Activated CD4-positive, alpha-beta T cell treated with anti-CD3 and anti-CD28 coated beads, Interleukin-2, amount 50 U/mL, for 1 hour (primary cell): ENCODE measurements around the gene ACTL9.

ENCODE experiments used
- DNase-seq: peaks from one replicate; pipeline ENCODE4 v3.0.0-alpha.2; 2020

The ACTL9 gene

DNA sequence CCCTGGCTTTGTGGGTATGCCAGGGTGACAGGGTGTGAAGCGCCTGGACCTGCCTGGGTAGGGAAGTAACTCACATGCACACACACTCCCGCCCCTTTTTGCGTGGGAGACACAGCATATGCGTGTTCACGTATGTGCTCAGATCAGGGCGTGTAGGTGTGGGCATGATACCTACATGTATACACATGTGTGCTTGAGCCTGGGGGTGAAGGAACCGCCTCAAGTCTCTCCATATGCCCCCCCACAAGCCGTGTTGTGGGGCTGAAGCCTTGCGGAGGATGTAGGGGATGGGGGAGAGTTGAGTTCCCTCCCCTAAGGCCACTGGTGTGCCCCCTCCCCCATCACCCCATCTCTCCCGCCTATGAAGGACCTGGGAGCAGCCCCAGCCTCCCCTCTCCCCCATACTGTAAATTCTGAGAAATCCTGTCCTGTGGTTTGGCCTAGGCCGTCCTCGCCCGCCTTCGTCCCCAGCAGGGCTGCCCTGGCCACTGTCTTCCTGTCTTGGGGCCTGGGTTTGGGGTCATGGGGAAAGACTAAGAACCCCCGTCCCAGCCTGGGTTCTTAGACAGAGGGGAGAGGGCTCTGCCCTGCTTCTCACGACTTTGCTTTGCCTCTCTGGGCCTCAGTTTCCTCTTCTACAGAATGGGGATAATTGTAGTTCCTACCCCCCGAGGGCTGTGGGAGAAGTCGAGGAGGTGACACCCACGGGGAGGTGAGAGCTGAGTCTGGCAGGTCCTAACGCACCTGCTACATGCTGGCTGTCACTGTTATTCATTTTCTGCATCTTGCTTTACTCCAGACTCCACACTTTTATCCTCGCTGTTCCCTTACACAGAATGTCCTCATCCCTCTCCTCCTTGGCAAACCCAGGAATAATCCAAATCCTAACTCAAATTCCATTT lies 14.3 kb downstream of the ACTL9 start:
- DNase-seq: no peak

- DNase-seq: no peak
Observed at GRCh38 chr19:8682931-8683330, 15.7 kb downstream of the ACTL9 start.

DNA sequence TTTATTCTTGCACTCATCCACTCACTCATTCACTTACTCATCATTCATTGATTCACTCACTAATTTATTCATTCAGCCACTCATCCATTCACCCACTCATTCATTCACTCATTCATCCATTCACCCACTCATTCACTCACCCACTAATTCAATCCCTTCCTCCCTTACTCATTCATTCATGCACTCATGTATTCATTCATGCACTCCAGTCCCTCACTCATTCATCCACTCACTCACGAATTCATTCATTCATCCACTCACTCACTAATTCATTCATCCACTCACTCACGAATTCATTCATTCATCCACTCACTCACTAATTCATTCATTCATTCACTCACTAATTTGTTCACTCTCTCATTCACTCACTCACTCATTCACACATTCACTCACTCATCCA lies 16.1 kb downstream of the ACTL9 start:
- DNase-seq: no peak

- DNase-seq: no peak
Observed at GRCh38 chr19:8681345-8682029, 17.1 kb downstream of the ACTL9 start.

GRCh38 chr19:8680676-8681344 lies 17.8 kb downstream of the ACTL9 start:
- no peak for DNase-seq

GRCh38 chr19:8678244-8678807 lies 20.3 kb downstream of the ACTL9 start:
- no peak for DNase-seq

DNA sequence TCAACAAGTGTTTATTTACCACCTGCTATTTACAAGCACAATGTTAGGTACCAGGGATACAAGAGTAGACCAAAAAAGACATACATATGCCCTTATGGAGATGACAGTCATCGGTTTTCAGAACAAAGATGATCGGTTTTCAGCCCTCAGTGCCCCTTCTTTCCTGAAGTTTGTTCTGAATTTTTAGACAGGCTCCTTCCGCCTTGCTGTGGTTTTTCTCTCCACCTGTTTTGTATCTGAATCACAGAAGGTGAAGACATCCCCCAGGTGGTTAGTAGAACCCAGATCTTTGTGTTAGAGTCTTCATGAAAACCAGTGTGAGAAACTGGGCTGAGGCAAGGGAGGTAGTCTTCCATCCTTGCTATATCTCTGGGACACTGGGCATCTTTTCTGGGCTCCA lies 23.5 kb downstream of the ACTL9 start:
- DNase-seq: no peak

- no peak for DNase-seq
Observed at GRCh38 chr19:8673276-8673891, 25.2 kb downstream of the ACTL9 start.

DNA sequence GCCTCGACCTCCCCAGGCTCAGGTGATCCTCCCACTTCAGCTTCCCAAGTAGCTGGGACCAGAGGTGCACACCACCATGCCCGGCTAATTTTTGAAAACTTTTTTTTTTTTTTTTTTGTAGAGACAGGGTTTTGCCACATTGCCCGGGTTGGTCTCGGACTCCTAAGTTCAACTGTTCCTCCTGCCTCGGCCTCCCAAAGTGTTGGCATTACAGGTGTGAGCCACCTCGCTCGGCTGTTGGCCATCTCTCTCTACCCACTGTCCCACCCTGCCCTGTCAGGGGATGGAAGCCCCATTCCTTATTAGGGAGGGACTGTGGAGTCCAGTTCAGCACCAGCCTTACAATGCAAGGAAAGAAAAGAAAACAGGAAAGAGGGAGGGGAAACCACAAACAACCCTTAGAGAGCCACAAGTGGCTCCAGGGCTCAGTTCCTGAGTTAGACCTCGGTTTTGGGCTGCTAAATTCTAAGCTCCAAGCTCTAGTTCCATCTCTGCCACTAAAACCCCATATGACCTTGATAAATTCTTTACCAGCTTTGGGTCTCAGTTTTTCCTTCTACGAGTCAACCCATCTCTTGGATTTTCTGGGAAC lies 31.7 kb downstream of the ACTL9 start:
- DNase-seq: no peak

GRCh38 chr19:8665468-8666213 lies 33.0 kb downstream of the ACTL9 start:
- no peak for DNase-seq

- no peak for DNase-seq
Observed at GRCh38 chr19:8664671-8665057, 33.9 kb downstream of the ACTL9 start.

DNA sequence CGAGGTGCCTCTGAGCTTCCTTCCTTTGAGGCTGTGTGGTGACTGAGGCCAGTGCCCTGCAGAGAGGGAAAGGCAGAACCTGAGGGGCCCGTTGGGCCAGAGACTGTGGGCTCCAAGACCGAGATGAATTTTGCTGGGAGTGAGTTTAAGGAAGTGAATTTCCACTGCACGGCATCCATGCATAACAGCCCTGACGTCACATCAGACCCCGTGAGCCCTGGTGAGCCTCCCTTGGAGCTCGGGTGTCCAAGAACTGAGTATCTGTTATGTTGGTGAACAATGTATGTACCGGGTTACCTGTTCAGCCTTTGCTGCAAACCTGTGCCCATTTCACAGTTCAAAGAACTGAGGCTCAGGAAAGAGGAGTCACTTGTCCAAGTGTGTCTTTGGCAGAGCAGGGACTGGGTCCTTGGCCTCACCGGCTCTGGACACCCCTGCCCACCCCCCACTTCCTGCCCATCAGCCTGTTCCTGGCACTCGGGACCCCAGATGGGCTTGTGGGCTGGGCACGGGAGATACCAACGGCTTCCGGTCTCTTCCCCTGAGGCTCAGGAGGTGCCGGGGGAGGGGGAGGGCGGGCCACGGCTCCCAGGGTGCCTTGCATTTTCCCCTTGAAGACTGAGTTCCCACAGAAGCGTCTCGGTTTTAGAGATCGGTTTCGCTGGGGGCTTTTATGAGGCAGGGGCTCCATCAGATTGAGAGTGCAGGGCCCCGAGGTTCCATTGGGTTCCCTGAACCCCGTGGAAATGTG lies 34.5 kb downstream of the ACTL9 start:
- peak; percentile 11 for DNase-seq

DNA sequence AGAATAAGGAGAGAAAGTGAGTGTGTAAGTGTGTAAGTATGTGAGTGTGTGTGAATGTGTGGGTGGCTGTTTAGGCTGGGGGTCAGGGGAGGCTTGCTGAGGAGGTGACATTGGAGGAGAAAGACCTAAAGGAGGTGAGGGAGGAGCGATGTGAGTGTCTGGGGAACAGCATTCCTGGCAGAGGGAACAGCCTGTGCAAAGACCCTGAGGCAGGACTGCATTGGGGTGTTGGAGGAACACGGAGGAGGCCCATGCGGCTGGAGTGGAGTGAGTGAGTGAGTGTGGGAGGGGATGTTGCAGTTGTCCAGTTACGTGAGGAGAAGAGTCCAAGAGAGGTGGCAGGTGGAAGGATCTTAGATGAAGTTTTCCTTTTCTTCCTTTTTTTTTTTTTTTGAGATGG lies 36.3 kb downstream of the ACTL9 start:
- no peak for DNase-seq

- no peak for DNase-seq
Observed at GRCh38 chr19:8659905-8660304, 38.7 kb downstream of the ACTL9 start.

DNA sequence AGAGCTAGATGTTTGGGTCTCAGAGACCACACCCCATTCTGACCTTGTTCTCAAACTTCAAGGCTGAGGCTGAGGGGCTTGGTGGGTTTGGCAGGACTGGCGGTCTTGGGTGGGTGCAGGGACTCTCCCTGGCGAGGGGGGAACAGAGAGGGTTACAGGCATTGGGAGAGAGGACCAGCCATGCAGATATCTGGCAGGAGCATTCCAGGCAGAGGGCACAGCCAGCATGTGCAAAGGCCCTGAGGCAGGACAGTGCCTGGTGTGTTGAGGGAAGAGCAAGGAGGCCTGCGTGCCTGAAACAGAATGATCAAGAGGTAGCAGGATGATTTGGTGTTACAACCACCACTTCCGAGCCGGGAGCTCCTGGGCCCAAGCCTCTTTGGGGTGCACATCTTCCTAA lies 40.7 kb downstream of the ACTL9 start:
- DNase-seq: no peak

DNA sequence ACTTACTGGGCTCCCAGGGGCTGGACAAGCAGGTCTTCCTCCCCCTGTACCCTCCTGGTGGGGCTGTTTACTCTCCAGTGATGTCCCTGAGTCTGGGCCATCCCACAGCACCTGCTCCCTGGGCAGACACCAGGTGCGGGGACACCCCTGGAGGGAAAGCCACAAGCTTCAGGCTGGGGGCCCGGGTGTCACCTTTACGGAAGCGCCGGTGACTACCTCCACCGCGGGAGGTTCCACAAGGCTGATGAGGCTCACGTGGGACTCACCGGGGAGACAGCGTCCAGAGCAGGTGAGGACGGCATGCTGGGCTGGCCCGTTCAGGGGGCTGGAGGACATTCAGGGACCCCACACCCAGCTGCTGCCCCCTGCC lies 43.3 kb downstream of the ACTL9 start:
- DNase-seq: peak; percentile 28

DNA sequence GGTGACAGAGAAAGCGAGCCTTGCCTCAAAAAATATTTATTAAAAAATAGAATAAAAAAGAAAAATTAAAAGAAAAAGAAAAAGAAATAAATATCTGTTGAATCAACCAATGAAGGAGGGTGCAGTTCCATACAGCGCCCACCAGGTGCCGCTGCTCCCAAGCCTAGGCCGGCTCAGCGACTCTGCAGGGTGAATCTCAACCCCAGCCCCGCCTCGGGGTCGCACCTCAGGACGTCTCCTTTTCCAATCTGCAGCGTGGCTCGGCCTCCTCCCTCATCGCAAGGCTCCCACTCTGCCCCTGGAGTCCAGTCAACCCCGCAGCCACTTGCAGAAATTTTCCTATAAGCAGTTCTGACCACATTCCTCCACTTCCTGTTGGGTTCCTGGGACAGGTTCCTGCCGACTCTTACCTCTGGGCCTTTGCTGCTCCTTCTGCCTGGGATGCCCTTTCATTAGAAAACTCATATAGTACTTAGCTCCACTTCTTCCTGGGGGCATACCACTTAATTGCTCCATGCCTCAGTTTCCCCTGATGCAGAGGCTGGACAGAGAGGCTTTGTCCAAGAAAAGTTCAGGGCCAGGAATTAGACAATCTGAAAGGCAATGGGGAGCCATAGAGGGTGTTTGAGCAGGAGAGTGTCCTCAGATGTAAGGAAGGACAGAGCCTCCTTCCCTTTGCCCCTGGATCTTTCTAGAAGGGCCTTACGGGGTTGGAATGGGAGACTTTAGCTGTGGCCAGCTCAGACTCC lies 43.8 kb downstream of the ACTL9 start:
- DNase-seq: peak; percentile 68

- no peak for DNase-seq
Observed at GRCh38 chr19:8648240-8648639, 50.4 kb downstream of the ACTL9 start.
